Karpas-422 (cell line): ENCODE data around the gene CAMK2A. TPM values are rescaled to one million over a fixed set of nuclear protein-coding genes. Genes with fewer than 3 reads are reported as not detected.

Experiments
- DNase-seq: peaks from one replicate; pipeline ENCODE4 v3.0.0-alpha.2; 2015
- H2AFZ ChIP-seq: fragments of 200-600 bp; sonication (generic); 2 replicates; pipeline ENCODE4 v1.6.1; 2014; ENCODE audit warnings: antibody characterized with exemption, low read length, mixed read lengths
- H3K27ac ChIP-seq: fragments of 200-600 bp; sonication (generic); 2 replicates; pipeline ENCODE4 v1.5.1; 2014; ENCODE audit warnings: mild to moderate bottlenecking, low read length, moderate library complexity
- H3K27me3 ChIP-seq: fragments of 200-600 bp; sonication (generic); 2 replicates; pipeline ENCODE4 v1.6.1; 2014; ENCODE audit warnings: low read length, mixed read lengths
- H3K36me3 ChIP-seq: fragments of 200-600 bp; sonication (generic); 2 replicates; pipeline ENCODE4 v1.6.1; 2014; ENCODE audit warnings: low read length, mixed read lengths; ENCODE audit not compliant: insufficient read depth
- H3K4me1 ChIP-seq: fragments of 200-600 bp; sonication (generic); 2 replicates; pipeline ENCODE4 v1.6.1; 2014; ENCODE audit warnings: mild to moderate bottlenecking, low read length, mixed read lengths
- H3K4me2 ChIP-seq: fragments of 200-600 bp; sonication (generic); 2 replicates; pipeline ENCODE4 v1.6.1; 2014; ENCODE audit warnings: low read length, low read depth, mild to moderate bottlenecking; ENCODE audit not compliant: poor library complexity, severe bottlenecking
- H3K4me3 ChIP-seq: fragments of 200-600 bp; sonication (generic); 2 replicates; pipeline ENCODE4 v1.5.1; 2014; ENCODE audit warnings: mild to moderate bottlenecking, antibody characterized with exemption, low read length, mixed read lengths
- H3K79me2 ChIP-seq: fragments of 200-600 bp; sonication (generic); 2 replicates; pipeline ENCODE4 v1.6.1; 2014; ENCODE audit warnings: mild to moderate bottlenecking, low read length, mixed read lengths
- H3K9ac ChIP-seq: fragments of 200-600 bp; sonication (generic); 2 replicates; pipeline ENCODE4 v1.6.0; 2014; ENCODE audit warnings: low read length
- H3K9me2 ChIP-seq: fragments of 200-600 bp; sonication (generic), shearing (Covaris generic); replicated peaks from 2 replicates; pipeline ENCODE4 v1.6.0; 2014; ENCODE audit warnings: mild to moderate bottlenecking, low read length, moderate library complexity; ENCODE audit not compliant: insufficient read depth
- H3K9me3 ChIP-seq: fragments of 300-700, 200-600 bp; sonication (generic); 2 replicates; pipeline ENCODE4 v1.6.1; 2014; ENCODE audit warnings: low read length, mixed read lengths
- H4K20me1 ChIP-seq: fragments of 200-600 bp; sonication (generic); 2 replicates; pipeline ENCODE4 v1.6.1; 2014; ENCODE audit warnings: mild to moderate bottlenecking, antibody characterized with exemption, low read length, low read depth; ENCODE audit not compliant: insufficient read depth
- total RNA-seq: library from RNA; depleted of rRNA; stranded (reverse); fragments of >200 nt; shearing (Covaris generic); gene quantifications from 2 replicates; pipeline ENCODE4 v1.2.3, GENCODE V29; 2014; ENCODE audit warnings: low replicate concordance

The CAMK2A gene
- total RNA-seq, 1 experiment from 2014 or later: not detected

- H2AFZ ChIP-seq: no peak overlapping the region
Measured at GRCh38 chr5:150203832-150204589, 85.6 kb downstream of the CAMK2A start.

GRCh38 chr5:150202501-150202900 lies 87.1 kb downstream of the CAMK2A start:
- no peaks in the 10 kb centered on the region for H3K36me3 ChIP-seq
- H3K9me2 ChIP-seq: no peaks in the 10 kb centered on the region
- no peak overlapping the region for H3K27ac ChIP-seq
- H3K4me2 ChIP-seq: no peak overlapping the region
- H3K4me1 ChIP-seq: no peaks in the 10 kb centered on the region
- no peak overlapping the region for H3K4me3 ChIP-seq
- no peak for DNase-seq
- H3K9me3 ChIP-seq: no peaks in the 10 kb centered on the region
- no peaks in the 10 kb centered on the region for H3K27me3 ChIP-seq
- no peak overlapping the region for H3K9ac ChIP-seq
- H2AFZ ChIP-seq: no peak overlapping the region
- no peaks in the 10 kb centered on the region for H3K79me2 ChIP-seq
- H4K20me1 ChIP-seq: no peaks in the 10 kb centered on the region

More at GRCh38 chr5:150203832-150204589, 85.6 kb downstream of the CAMK2A start:
- Histone ChIP-seq H3K9ac (no peak overlapping the region), H3K36me3 (no peaks in the 10 kb centered on the region), H3K79me2 (no peaks in the 10 kb centered on the region), H3K27me3 (no peaks in the 10 kb centered on the region), H3K4me2 (no peak overlapping the region), H3K4me1 (no peaks in the 10 kb centered on the region), H3K4me3 (no peak overlapping the region), H4K20me1 (no peaks in the 10 kb centered on the region), H3K9me2 (no peaks in the 10 kb centered on the region), H3K27ac (no peak overlapping the region), H3K9me3 (no peaks in the 10 kb centered on the region)
- no peak for DNase-seq

- H4K20me1 ChIP-seq: no peaks in the 10 kb centered on the region
- no peaks in the 10 kb centered on the region for H3K27me3 ChIP-seq
- H3K4me2 ChIP-seq: no peak overlapping the region
- no peaks in the 10 kb centered on the region for H3K79me2 ChIP-seq
- no peaks in the 10 kb centered on the region for H3K9me2 ChIP-seq
- no peaks in the 10 kb centered on the region for H3K4me1 ChIP-seq
- no peak for DNase-seq
- no peak overlapping the region for H2AFZ ChIP-seq
- no peaks in the 10 kb centered on the region for H3K9me3 ChIP-seq
- no peak overlapping the region for H3K4me3 ChIP-seq
- H3K36me3 ChIP-seq: no peaks in the 10 kb centered on the region
- H3K9ac ChIP-seq: no peak overlapping the region
- H3K27ac ChIP-seq: no peak overlapping the region
Measured at GRCh38 chr5:150197476-150197875, 92.1 kb downstream of the CAMK2A start.

DNA sequence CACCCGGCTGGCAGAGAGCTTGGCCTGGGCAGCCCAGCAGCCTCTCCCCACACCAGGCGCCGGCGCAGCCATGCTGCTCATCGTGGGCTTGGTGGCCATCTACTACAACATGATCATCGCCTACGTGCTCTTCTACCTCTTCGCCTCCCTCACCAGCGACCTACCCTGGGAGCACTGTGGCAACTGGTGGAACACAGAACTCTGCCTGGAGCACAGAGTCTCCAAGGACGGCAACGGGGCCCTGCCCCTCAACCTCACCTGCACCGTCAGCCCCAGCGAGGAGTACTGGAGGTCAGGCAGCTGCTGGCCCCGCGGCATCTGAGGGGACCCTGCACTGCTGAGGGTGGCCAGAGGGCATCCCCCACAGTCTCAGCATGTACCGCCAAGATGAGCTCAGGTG lies 92.6 kb downstream of the CAMK2A start:
- Histone ChIP-seq H3K4me1 (no peaks in the 10 kb centered on the region), H3K9me3 (no peaks in the 10 kb centered on the region), H3K9ac (no peak overlapping the region), H4K20me1 (no peaks in the 10 kb centered on the region), H3K36me3 (no peaks in the 10 kb centered on the region), H3K27ac (no peak overlapping the region), H2AFZ (no peak overlapping the region), H3K27me3 (no peaks in the 10 kb centered on the region), H3K79me2 (no peaks in the 10 kb centered on the region), H3K4me3 (no peak overlapping the region), H3K4me2 (no peak overlapping the region), H3K9me2 (no peaks in the 10 kb centered on the region)
- DNase-seq: no peak

- Histone ChIP-seq H3K9ac (no peak overlapping the region), H3K4me2 (no peak overlapping the region), H3K27ac (no peak overlapping the region), H3K4me1 (no peaks in the 10 kb centered on the region), H2AFZ (no peak overlapping the region), H3K9me3 (no peaks in the 10 kb centered on the region), H3K4me3 (no peak overlapping the region), H3K79me2 (no peaks in the 10 kb centered on the region), H4K20me1 (no peaks in the 10 kb centered on the region), H3K27me3 (no peaks in the 10 kb centered on the region), H3K36me3 (no peaks in the 10 kb centered on the region), H3K9me2 (no peaks in the 10 kb centered on the region)
- no peak for DNase-seq
Measured at GRCh38 chr5:150196514-150196913, 93.1 kb downstream of the CAMK2A start.

- Histone ChIP-seq H3K36me3 (no peaks in the 10 kb centered on the region), H2AFZ (no peak overlapping the region), H3K27ac (no peak overlapping the region)
Measured at GRCh38 chr5:150195736-150196485, 93.7 kb downstream of the CAMK2A start.

GRCh38 chr5:150192462-150192861 lies 97.1 kb downstream of the CAMK2A start:
- Histone ChIP-seq H3K4me3 (no peak overlapping the region), H3K27me3 (no peaks in the 10 kb centered on the region), H3K36me3 (no peaks in the 10 kb centered on the region), H3K9ac (no peak overlapping the region), H3K27ac (no peak overlapping the region), H3K79me2 (no peaks in the 10 kb centered on the region), H2AFZ (no peak overlapping the region), H4K20me1 (no peaks in the 10 kb centered on the region), H3K4me1 (no peaks in the 10 kb centered on the region), H3K4me2 (no peak overlapping the region), H3K9me3 (no peaks in the 10 kb centered on the region), H3K9me2 (no peaks in the 10 kb centered on the region)
- DNase-seq: no peak

More at GRCh38 chr5:150195736-150196485, 93.7 kb downstream of the CAMK2A start:
- DNase-seq: no peak
- H4K20me1 ChIP-seq: no peaks in the 10 kb centered on the region
- no peak overlapping the region for H3K9ac ChIP-seq
- H3K9me3 ChIP-seq: no peaks in the 10 kb centered on the region
- no peaks in the 10 kb centered on the region for H3K9me2 ChIP-seq
- no peaks in the 10 kb centered on the region for H3K79me2 ChIP-seq
- no peak overlapping the region for H3K4me3 ChIP-seq
- H3K4me2 ChIP-seq: no peak overlapping the region
- no peaks in the 10 kb centered on the region for H3K27me3 ChIP-seq
- H3K4me1 ChIP-seq: no peaks in the 10 kb centered on the region

DNA sequence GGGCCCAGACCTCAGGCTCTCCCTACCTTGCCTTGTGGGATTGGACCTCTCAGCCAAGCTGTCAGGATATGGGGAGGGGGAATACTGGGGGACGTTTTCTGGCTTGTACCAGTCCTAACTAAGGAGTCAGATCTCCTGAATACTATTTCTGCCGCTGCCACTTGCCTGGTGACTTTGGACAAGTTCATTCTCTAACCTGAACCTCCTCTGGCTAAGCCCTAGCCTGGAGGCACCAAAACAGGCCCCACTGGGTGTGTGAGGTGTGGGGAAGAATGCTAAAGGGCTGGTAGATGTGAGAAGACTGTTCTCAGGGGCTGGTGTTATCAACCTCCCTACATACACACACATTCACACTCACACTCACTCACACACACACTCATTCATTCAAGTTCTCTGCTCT lies 98.6 kb downstream of the CAMK2A start:
- Histone ChIP-seq H3K4me3 (no peak overlapping the region), H3K27me3 (no peaks in the 10 kb centered on the region), H3K9me3 (no peaks in the 10 kb centered on the region), H2AFZ (no peak overlapping the region), H3K9me2 (no peaks in the 10 kb centered on the region), H3K4me2 (no peak overlapping the region), H3K4me1 (no peaks in the 10 kb centered on the region), H3K9ac (no peak overlapping the region), H3K79me2 (no peaks in the 10 kb centered on the region), H3K36me3 (no peaks in the 10 kb centered on the region), H3K27ac (no peak overlapping the region), H4K20me1 (no peaks in the 10 kb centered on the region)
- DNase-seq: no peak
